Upper lobe of left lung (tissue), 4 donors: Measurements from ENCODE around the gene FNIP1.

Experiments
- EP300 ChIP-seq, 4 donors: sonication (generic); formaldehyde crosslinking; IDR thresholded peaks; one replicate each; pipeline ENCODE4 v1.5.1; 2017; ENCODE audit warnings: antibody characterized with exemption in 4 of 4, control low read depth in 2 of 4
- POLR2A ChIP-seq, 4 donors: fragments of 450-650 bp; IDR thresholded peaks; one replicate each; pipeline ENCODE4 v1.5.1; 2016 to 2017; ENCODE audit warnings: antibody characterized with exemption in 4 of 4, mild to moderate bottlenecking in 2 of 4
- POLR2AphosphoS5 ChIP-seq, 2 donors: sonication (generic); formaldehyde crosslinking; IDR thresholded peaks; one replicate each; pipeline ENCODE4 v1.5.1; 2017; ENCODE audit warnings: antibody characterized with exemption in 2 of 2
- TF ChIP-seq, protein P1 (sequence below), 6 experiments: fragments of 450-650 bp in 4 of 6; fragments of 200-600 bp in 2 of 6; sonication (generic) in 2 of 6; IDR thresholded peaks; one replicate each; pipeline ENCODE4 v1.5.1; 2016 to 2019; ENCODE audit warnings: antibody characterized with exemption in 6 of 6

DNA sequence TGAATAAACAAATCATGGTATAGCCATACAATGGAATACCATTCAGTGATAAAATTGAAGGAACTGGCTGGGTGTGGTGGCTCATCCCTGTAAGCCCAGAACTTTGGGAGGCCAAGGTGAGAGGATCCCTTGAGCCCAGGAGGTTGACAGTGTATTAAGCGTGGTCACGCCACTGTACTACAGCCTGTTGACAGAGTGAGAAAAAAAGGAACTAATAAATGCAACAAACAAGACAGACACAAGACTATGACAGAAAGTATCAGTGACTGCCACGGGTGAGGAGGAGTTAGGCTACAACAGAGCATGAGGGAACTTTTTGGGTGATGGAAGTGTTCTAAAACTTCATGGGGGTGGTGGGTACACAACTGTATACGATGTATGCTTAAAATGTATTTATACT lies 2.2 kb downstream of the FNIP1 start:
- TF ChIP-seq POLR2AphosphoS5 (IDR thresholded peaks at IDR 0.05) (no peak), EP300 (IDR thresholded peaks at IDR 0.05) (no peak), POLR2A (IDR thresholded peaks at IDR 0.05) (no peak)
- TF ChIP-seq, protein P1, sequence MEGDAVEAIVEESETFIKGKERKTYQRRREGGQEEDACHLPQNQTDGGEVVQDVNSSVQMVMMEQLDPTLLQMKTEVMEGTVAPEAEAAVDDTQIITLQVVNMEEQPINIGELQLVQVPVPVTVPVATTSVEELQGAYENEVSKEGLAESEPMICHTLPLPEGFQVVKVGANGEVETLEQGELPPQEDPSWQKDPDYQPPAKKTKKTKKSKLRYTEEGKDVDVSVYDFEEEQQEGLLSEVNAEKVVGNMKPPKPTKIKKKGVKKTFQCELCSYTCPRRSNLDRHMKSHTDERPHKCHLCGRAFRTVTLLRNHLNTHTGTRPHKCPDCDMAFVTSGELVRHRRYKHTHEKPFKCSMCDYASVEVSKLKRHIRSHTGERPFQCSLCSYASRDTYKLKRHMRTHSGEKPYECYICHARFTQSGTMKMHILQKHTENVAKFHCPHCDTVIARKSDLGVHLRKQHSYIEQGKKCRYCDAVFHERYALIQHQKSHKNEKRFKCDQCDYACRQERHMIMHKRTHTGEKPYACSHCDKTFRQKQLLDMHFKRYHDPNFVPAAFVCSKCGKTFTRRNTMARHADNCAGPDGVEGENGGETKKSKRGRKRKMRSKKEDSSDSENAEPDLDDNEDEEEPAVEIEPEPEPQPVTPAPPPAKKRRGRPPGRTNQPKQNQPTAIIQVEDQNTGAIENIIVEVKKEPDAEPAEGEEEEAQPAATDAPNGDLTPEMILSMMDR (IDR thresholded peaks at IDR 0.05) = no peak
